ENCODE measurements around the gene CTNND2.
"Not testable (repeated sequence)": the region's sequence is repeated elsewhere in the genome, so short reads cannot be mapped to it uniquely, and the experiment has no call there.

Gene CTNND2

GRCh38 chr5:11378461-11378860 lies 525.8 kb downstream of the CTNND2 start:
- DNase-seq = no peak

- DNase-seq = no peak
Observed at GRCh38 chr5:11377896-11378295, 526.4 kb downstream of the CTNND2 start.

GRCh38 chr5:11372191-11372590 lies 532.1 kb downstream of the CTNND2 start:
- no peak for DNase-seq

GRCh38 chr5:11371021-11371420 lies 533.2 kb downstream of the CTNND2 start:
- no peak for DNase-seq

- no peak for DNase-seq
Observed at GRCh38 chr5:11364531-11364930, 539.7 kb downstream of the CTNND2 start.

GRCh38 chr5:11363631-11364178 lies 540.5 kb downstream of the CTNND2 start:
- no peak for DNase-seq

GRCh38 chr5:11361768-11362167 lies 542.5 kb downstream of the CTNND2 start:
- DNase-seq = no peak

GRCh38 chr5:11357928-11358327 lies 546.3 kb downstream of the CTNND2 start:
- DNase-seq = no peak

- DNase-seq = no peak
Observed at GRCh38 chr5:11355491-11355890, 548.8 kb downstream of the CTNND2 start.

- DNase-seq = no peak
Observed at GRCh38 chr5:11346336-11346735, 557.9 kb downstream of the CTNND2 start.

- DNase-seq = no peak
Observed at GRCh38 chr5:11335881-11336760, 568.1 kb downstream of the CTNND2 start.

- no peak for DNase-seq
Observed at GRCh38 chr5:11334404-11334803, 569.8 kb downstream of the CTNND2 start.

GRCh38 chr5:11329679-11330078 lies 574.6 kb downstream of the CTNND2 start:
- no peak for DNase-seq

GRCh38 chr5:11324521-11325289 lies 579.5 kb downstream of the CTNND2 start:
- DNase-seq = no peak

- no peak for DNase-seq
Observed at GRCh38 chr5:11323761-11324160, 580.5 kb downstream of the CTNND2 start.

GRCh38 chr5:11322133-11322532 lies 582.1 kb downstream of the CTNND2 start:
- no peak for DNase-seq

- no peak for DNase-seq
Observed at GRCh38 chr5:11319836-11320580, 584.2 kb downstream of the CTNND2 start.

- DNase-seq = not testable (repeated sequence)
Observed at GRCh38 chr5:11313694-11314093, 590.6 kb downstream of the CTNND2 start.

GRCh38 chr5:11311731-11312130 lies 592.5 kb downstream of the CTNND2 start:
- no peak for DNase-seq

GRCh38 chr5:11311272-11311671 lies 593.0 kb downstream of the CTNND2 start:
- no peak for DNase-seq

- DNase-seq = no peak
Observed at GRCh38 chr5:11310158-11310557, 594.1 kb downstream of the CTNND2 start.

GRCh38 chr5:11306365-11306764 lies 597.9 kb downstream of the CTNND2 start:
- no peak for DNase-seq

GRCh38 chr5:11305245-11305644 lies 599.0 kb downstream of the CTNND2 start:
- DNase-seq = no peak
